ENCODE data around the gene VPS37B.

Gene VPS37B

GRCh38 chr12:122837306-122838265 is 58.3 kb downstream of the VPS37B start:
- no peak for DNase-seq

- peak; percentile 33 to 48 (median 39) for DNase-seq
Observed at GRCh38 chr12:122836027-122836921, 59.6 kb downstream of the VPS37B start.

GRCh38 chr12:122835750-122836026 is 60.2 kb downstream of the VPS37B start:
- no peak for DNase-seq

GRCh38 chr12:122834921-122835749 is 60.8 kb downstream of the VPS37B start, which contains the start of gene HIP1R:
Gene HIP1R (plus strand): TSS chr12:122835457. CDS start chr12:122835551, 94 bp downstream.
- DNase-seq = peak; percentile 37 to 63 (median 39)

- peak; percentile 39 to 44 (median 42) for DNase-seq
Observed at GRCh38 chr12:122834104-122834920, 61.6 kb downstream of the VPS37B start.

GRCh38 chr12:122830517-122831214 is 65.3 kb downstream of the VPS37B start:
- peak; percentile 62 to 73 (median 66) for DNase-seq

- no peak for DNase-seq
Observed at GRCh38 chr12:122827258-122827657, 68.7 kb downstream of the VPS37B start.

- peak in 1 of 3 donors; percentile 17 for DNase-seq
Observed at GRCh38 chr12:122825773-122826724, 69.9 kb downstream of the VPS37B start.

GRCh38 chr12:122823429-122823828 is 72.5 kb downstream of the VPS37B start:
- DNase-seq = no peak

- peak in 1 of 3 donors; percentile 6 for DNase-seq
Observed at GRCh38 chr12:122820838-122821271, 75.1 kb downstream of the VPS37B start.

- DNase-seq = no peak
Observed at GRCh38 chr12:122820138-122820537, 75.8 kb downstream of the VPS37B start.

GRCh38 chr12:122819209-122819785 is 76.6 kb downstream of the VPS37B start:
- DNase-seq = peak in 1 of 3 donors; percentile 16

All from suppressor macrophage treated with lipopolysaccharide for 1 hour (primary cell).